Measurements from ENCODE around the gene PRODH2.
"Not testable (repeated sequence)": the region's sequence is repeated elsewhere in the genome, so short reads cannot be mapped to it uniquely, and the experiment has no call there.

PRODH2 gene

GRCh38 chr19:35842666-35843272 is 30.1 kb upstream of the PRODH2 start:
- DNase-seq: no peak

- DNase-seq: no peak
These were observed 29.4 kb upstream of the PRODH2 start for GRCh38 chr19:35841961-35842595.

GRCh38 chr19:35836096-35836495 is 23.5 kb upstream of the PRODH2 start:
- DNase-seq: not testable (repeated sequence)

GRCh38 chr19:35833972-35834371 is 21.3 kb upstream of the PRODH2 start:
- DNase-seq: no peak

- DNase-seq: no peak
These were observed 19.4 kb upstream of the PRODH2 start for GRCh38 chr19:35832054-35832453.

- no peak for DNase-seq
These were observed 18.3 kb upstream of the PRODH2 start for GRCh38 chr19:35830986-35831385.

GRCh38 chr19:35828692-35829301 is 16.2 kb upstream of the PRODH2 start:
- no peak for DNase-seq

GRCh38 chr19:35824150-35824549 is 11.5 kb upstream of the PRODH2 start:
- DNase-seq: no peak

- DNase-seq: no peak
These were observed 9.9 kb upstream of the PRODH2 start for GRCh38 chr19:35822579-35822978.

GRCh38 chr19:35818445-35818844 is 5.8 kb upstream of the PRODH2 start:
- no peak for DNase-seq

- no peak for DNase-seq
These were observed 4.2 kb upstream of the PRODH2 start for GRCh38 chr19:35816846-35817245.

GRCh38 chr19:35816262-35816661 is 3.6 kb upstream of the PRODH2 start:
- no peak for DNase-seq

- no peak for DNase-seq
These were observed 622 bp upstream of the PRODH2 start for GRCh38 chr19:35813043-35813890.

- no peak for DNase-seq
These were observed 1.1 kb downstream of the PRODH2 start for GRCh38 chr19:35811317-35812219.

GRCh38 chr19:35807633-35808032 is 5.0 kb downstream of the PRODH2 start:
- DNase-seq: no peak

GRCh38 chr19:35806597-35806996 is 6.0 kb downstream of the PRODH2 start:
- no peak for DNase-seq

- DNase-seq: no peak
These were observed 7.0 kb downstream of the PRODH2 start for GRCh38 chr19:35805526-35806102.

GRCh38 chr19:35801828-35802227 is 10.8 kb downstream of the PRODH2 start:
- no peak for DNase-seq

- no peak for DNase-seq
These were observed 15.0 kb downstream of the PRODH2 start for GRCh38 chr19:35797663-35798062.

- DNase-seq: no peak
These were observed 15.8 kb downstream of the PRODH2 start for GRCh38 chr19:35796645-35797542.

- not testable (repeated sequence) for DNase-seq
These were observed 17.1 kb downstream of the PRODH2 start for GRCh38 chr19:35795564-35795963.
